ENCODE data around the gene EXT2.

Gene EXT2

GRCh38 chr11:44095506-44096359 lies at the start of gene EXT2:
TSS of gene EXT2 (plus strand) at chr11:44095678. CDS start at chr11:44107713, 12,035 bp downstream.
- DNase-seq = peak; percentile 87 to 88

DNA sequence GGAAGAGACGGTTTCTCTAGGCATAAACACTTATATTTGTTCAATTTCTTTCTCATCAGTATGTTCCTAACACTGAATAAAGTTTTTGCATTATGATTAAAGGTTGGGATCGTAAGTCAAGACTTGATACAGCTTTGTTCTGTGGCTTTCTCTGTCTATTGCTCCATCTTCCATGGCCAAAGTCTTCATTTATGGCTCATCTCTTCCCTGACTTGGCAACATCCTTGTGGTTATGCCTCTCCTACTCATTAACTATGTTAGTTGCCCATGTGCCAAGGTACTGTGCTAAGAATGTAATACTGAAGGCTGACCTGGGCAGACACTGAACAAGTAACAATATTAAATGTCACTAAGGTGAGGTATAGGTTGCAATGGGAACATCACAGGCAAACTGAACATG lies 49.3 kb upstream of the EXT2 start:
- no peak for DNase-seq

DNA sequence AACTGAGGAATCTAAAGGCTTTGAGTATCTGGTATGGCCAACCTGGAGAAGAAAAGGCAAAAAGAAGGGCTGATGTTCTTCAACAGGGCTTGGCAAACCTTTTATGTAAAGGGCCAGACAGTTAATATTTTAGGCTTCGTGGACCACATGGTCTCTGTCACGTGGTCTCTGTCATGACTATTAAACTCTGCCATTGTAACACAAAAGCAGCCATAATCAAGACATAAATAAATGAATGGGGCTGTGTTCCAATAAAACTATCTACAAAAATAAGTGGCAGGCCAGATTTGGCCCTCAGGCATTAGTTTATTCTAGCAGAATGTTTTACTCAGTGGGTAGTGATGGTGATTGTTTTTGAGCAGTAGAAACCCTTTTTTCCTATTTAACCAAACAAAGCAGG lies 48.2 kb upstream of the EXT2 start:
- DNase-seq = no peak

- DNase-seq = no peak
Observed at GRCh38 chr11:44047931-44048431, 47.5 kb upstream of the EXT2 start, which contains the start of gene ACCSL. TSS of gene ACCSL (plus strand) at chr11:44047981. CDS start at chr11:44048037, 56 bp downstream.

DNA sequence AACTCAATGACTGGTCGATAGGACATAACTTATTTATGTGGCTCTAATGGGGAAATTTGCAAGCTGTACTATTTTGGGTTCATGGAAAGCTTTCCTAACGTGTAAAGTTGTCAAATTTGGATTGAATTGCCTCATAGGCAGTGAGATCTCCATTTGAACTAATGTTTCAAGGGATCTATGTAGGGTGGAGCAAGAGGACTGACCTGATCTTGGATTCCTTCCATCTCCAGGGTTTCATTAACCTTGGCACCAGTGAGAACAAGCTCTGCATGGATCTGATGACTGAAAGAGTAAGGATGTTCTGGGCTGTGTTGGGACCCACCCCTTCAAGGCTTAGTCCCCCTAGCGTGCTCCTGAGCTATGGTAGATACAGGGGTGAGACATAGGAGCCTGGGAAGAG lies 45.6 kb upstream of the EXT2 start:
- DNase-seq = no peak

DNA sequence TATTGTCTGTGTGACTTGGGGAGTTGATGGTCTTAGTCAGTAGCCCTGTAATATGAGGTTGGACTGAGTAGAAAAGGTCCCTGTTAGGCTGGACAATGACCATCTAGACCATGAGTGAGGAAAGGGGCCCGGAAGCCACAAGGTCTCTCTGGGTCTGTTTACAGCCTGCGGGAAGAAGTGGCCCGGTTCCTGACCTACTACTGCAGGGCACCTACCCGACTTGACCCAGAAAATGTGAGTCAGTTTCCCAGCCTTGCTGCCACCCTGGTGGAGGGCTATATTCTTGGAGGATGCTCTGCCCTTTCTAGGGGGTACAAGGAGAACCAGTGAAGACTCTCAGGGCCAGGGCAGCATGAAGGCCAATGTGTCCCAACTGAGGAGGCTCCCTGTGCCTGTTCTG lies 44.3 kb upstream of the EXT2 start:
- no peak for DNase-seq

- no peak for DNase-seq
Observed at GRCh38 chr11:44057340-44057739, 38.1 kb upstream of the EXT2 start.

DNA sequence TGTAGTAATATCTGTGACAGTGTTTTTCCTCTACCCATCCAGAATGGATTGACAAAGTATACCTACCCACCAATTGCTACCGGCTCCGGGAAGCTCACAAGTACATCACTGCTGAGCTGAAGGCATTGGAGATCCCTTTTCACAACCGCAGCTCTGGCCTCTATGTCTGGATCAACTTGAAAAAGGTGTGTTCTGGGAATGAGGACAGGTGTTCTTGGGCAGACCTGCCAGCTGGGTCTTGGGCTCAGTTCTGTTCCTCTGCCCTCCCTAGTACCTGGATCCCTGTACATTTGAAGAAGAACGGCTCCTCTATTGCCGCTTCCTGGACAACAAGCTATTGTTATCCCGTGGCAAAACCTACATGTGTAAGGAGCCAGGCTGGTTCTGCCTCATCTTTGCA lies 37.2 kb upstream of the EXT2 start:
- no peak for DNase-seq

GRCh38 chr11:44065161-44065661 lies 30.3 kb upstream of the EXT2 start:
- no peak for DNase-seq

DNA sequence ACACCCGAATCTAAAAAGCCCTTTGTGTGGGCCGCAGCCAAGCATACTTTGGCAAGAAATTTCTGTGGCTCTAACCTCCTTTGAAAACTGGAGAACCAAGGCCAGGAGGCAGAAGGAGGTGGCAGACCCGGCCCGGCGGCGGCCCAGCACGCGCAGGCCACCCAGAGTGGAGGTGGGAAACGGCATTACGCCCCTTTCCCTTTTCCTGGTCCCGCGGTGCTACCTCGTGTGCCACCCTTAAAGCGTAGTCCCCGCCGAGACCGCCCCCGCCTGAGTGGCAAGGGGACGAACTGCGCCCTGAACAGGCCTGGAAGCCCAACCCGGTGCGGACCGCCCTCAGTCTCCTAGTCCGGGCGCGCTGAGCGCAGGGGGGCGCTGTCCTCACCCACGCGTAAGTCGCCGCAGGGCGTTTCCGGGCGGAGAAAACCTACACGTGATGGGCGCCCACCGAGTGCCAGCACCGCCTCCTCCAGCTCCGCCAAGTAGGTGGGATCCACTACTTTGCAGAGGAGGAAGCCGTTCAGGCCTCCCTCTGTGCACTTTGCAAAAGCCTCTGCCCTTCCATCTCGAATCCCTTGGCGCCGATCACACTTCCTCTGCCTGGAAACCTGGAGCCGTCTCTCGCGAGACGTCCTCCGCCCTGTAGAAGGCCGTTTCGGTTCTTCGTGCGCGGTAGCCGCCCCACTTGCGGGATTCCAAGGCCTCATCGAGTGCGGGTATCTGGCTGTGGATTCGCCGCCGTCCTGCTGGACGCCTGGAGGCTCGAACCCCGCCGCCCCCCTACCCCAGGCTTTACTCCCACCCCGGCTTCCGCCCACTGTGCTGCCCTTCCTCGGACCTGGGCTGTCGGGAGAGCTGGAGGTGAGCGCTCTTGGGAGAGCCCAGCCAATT lies 29.4 kb upstream of the EXT2 start, which contains the start of gene ACCS:
ACCS (plus strand) TSS at position 430 of the 891 bp plus-strand sequence. CDS start 1,358 bp downstream, outside the sequence.
- peak; percentile 84 to 86 for DNase-seq

DNA sequence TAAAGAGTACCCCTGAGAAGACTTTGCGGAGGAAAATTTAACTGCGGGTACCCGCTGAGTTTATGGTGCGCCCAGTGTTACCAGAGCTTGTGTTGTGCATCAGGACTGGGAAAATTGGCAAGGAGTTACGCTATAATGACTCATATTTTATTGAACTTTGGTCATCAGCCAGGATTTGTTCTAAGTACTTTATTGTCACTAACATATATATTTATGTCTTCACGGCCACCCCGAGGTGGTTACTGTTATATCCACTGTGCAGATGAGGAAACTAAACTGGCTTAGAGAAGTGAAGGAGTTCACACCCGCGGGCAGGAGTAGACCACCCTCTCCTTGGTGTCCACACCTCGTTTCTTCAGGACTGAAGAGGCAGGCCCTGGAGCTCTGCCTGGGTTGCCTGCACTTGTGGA lies 28.7 kb upstream of the EXT2 start:
- no peak for DNase-seq

DNA sequence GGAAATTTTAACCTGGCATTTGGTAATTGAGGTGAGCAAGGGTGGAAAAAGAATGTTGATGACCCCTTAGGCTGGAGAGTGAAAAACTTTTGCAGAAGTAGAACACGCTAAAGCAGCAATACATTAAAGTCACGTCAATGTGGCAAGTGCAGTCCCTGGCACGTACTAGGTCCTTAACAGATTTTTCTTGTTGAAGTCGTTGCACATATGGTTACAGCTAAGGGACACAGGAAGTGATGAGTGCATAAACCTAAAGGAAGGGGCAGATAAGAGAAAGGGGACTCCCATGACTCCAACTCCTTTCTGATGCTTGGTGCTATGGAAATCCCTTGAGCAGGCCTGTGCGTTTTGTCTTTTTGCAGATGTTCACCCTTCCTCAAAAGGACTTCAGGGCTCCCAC lies 28.2 kb upstream of the EXT2 start:
- no peak for DNase-seq

DNA sequence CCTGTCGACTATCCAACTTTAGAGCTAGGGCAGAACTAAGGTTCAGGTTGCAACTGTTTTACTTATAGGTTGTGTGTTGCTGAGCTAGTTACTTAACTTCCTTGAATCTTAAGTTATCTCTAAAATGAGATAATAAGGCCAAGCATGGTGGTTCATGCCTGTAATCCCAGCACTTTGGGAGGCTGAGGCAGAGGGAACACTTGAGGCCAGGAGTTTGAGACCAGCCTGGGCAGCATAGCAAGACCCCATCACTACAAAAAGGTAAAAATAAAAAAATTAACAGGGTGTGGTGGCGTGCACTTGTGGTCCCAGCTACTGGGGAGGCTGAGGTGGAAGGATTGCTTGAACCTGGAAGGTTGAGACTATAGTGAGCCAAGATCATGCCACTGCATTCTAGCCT lies 27.3 kb upstream of the EXT2 start:
- no peak for DNase-seq

- DNase-seq = no peak
Observed at GRCh38 chr11:44071157-44071556, 24.3 kb upstream of the EXT2 start.

DNA sequence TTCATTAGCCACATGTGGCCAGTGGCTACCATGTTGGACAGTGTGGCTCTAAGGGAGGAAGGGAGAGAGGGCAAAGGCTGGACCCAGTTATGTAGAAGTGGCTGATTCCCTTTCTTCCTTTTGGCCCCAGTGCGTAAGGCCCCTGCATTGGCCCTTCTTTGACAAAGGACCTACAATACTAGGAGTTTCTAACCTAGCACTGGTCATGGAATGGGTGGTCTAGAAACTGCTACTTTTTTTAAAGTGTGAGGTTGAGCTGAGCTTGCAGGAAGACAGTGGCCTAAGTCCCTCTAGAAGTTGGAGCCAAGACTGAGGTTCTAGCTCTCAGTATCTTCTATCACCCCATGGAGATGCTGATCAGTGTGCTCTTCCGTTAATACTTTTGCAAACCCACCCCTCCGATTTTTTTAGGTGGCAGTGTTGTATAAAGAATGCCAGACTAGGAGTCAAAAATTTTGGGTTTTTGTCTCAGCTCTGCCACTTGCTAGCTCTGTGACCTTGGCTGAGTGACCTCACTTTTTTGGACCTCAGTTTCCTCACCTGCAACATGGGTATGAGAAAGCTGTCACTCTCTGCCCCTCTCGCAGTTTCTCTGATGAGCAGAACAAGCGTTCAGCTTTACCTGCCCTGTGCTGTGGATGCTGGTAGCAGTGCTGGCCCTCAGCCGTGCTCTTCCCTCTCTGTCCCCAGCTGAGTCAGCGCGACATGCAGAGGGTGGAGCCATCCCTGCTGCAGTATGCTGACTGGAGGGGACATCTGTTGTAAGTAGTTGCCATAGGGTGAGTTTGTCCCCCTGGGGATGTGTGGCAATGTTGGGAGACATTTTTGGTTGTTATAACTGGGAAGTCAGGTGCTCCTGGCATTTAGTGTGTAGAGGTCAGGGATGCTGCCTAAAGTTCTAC lies 22.5 kb upstream of the EXT2 start:
- DNase-seq = no peak

GRCh38 chr11:44078794-44079193 lies 16.7 kb upstream of the EXT2 start:
- DNase-seq = no peak

GRCh38 chr11:44079376-44079775 lies 16.1 kb upstream of the EXT2 start:
- no peak for DNase-seq

DNA sequence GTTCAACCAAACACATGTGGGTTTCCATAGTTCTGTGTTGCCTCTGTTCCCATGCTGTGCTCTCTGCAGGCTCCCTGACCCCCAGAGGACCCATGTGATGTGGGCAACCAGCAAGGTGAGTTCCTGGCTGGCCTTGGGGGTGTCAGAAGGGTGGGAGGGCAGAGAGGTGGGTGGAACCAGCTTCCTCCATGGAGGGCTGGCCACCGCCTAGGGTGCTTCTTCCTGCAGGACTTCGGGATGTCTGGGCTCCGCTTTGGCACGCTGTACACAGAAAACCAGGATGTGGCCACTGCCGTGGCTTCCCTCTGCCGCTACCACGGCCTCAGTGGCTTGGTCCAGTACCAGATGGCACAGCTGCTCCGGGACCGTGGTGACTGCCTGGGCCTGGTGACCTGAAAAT lies 14.5 kb upstream of the EXT2 start:
- no peak for DNase-seq

DNA sequence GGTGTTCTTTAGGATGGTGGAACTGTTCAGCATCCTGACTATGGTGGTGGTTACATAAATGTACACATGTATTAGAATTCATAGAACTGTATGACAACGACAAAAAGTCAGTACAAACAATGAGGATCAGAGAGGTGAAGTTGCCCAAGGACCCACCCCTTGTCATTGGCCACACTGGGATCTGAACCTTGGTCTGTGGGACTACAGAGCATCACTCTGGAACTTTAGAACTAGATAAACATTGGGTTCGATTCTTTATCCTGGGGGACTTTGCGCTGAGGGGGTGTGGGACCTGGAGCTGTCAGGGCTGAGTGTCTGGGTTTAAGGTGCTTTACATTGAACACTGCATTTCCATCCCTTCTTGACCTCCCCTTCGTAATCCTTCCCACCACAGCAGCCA lies 12.8 kb upstream of the EXT2 start:
- no peak for DNase-seq

DNA sequence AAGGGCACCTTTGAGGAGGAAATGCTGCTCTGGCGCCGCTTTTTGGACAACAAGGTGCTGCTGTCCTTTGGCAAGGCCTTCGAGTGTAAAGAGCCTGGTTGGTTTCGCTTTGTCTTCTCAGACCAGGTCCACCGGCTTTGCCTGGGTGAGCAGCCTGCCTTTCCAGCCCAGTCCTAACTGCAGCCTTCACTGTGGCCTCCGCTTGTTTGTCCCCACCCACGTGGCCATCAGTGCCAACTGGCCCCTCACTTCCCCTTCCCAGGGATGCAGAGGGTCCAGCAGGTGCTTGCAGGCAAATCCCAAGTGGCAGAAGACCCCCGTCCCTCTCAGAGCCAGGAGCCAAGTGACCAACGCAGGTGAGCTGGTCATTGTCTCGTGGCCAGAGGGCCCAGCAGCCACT lies 12.0 kb upstream of the EXT2 start:
- DNase-seq = no peak

DNA sequence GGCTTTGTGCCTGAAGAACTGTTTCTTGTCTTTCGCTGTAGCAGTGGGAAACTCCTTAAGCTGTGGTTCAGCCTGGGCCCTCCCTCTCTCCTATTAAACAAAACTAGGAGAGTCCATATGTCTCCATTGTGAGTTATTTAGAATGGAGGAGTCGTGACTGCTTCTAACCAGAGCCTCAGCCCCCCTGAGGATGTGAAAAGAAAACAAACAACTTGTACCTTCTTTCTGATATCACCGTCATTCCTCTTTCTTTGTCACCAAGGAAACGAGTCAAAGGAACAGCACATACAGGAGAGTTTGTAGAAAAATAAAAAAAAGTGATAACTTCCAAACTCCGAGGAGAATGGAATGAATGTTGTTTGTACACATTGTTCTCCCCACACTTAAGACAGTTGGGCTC lies 11.6 kb upstream of the EXT2 start:
- DNase-seq = no peak

DNA sequence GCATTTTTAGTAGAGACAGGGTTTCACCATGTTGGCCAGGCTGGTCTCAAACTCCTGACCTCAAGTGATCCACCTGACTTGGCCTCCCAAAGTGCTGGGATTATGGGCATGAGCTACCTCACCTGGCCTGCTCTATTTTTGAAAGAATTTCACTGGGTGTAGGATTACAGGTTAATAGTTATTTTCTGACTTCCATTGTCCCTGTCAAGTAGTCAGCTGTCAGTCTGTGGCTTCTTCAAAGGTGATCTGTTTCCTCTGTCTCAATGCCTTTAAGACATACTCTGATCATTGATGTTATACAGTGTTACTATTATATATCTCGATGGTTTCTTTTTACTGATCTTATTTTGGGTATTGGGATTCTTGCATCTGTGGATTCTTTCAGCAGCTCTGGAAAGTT lies 10.1 kb upstream of the EXT2 start:
- no peak for DNase-seq

Data from activated CD4-positive, alpha-beta T cell treated with anti-CD3 and anti-CD28 coated beads, Interleukin-2, amount 50 U/mL, for 48 hours (primary cell).